Body of pancreas (tissue), 4 donors: Measurements from ENCODE around the gene ZNF341.

Experiments
- CTCF ChIP-seq, 7 experiments: fragments of 450-650 bp in 4 of 7; fragments of 200-600 bp in 3 of 7; sonication (generic) in 3 of 7; IDR thresholded peaks; one replicate each; pipeline ENCODE4 v1.5.1; 2016 to 2019; ENCODE audit warnings: antibody characterized with exemption in 7 of 7
- POLR2A ChIP-seq, 3 donors: fragments of 450-650 bp; IDR thresholded peaks; one replicate each; pipeline ENCODE4 v1.6.1; 2016; ENCODE audit warnings: antibody characterized with exemption in 3 of 3, mild to moderate bottlenecking in 2 of 3

DNA sequence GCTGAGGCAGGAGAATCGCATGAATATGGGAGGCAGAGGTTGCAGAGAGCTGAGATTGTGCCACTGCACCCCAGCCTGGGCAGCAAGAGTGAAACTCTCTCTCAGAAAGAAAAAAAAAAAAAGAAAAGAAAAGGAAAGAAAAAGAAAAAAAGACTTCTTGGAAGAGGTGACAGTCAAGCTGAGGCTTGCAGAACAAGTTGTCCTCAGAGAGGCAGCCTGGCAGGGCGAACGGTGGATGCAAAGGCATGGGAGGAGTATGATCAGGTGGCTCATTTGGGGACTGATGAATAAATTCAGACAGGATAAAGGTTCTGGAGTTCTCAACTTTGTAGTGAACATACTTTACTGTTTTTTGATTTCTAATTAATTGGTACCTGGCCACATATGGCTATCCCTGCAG is 12.4 kb downstream of the ZNF341 start:
- TF ChIP-seq CTCF (IDR thresholded peaks at IDR 0.05): no peak
- no peak for TF ChIP-seq POLR2A (IDR thresholded peaks at IDR 0.05)
